ENCODE data around the gene GORASP2.
"Not testable (repeated sequence)": the region's sequence is repeated elsewhere in the genome, so short reads cannot be mapped to it uniquely, and the experiment has no call there.

Gene GORASP2

GRCh38 chr2:170928824-170929685 lies at the start of gene GORASP2:
GORASP2 (plus strand) TSS chr2:170929253; CDS start chr2:170929341, 88 bp downstream.
- DNase-seq (ENCODE audit: low spot score), result peak; percentile 92

- no peak for DNase-seq (ENCODE audit: low spot score)
Measured at GRCh38 chr2:170881840-170882239, 47.2 kb upstream of the GORASP2 start.

GRCh38 chr2:170882758-170883157 lies 46.3 kb upstream of the GORASP2 start:
- DNase-seq (ENCODE audit: low spot score), result no peak

GRCh38 chr2:170883683-170884082 lies 45.4 kb upstream of the GORASP2 start:
- DNase-seq (ENCODE audit: low spot score), result no peak

GRCh38 chr2:170885130-170885791 lies 43.8 kb upstream of the GORASP2 start:
- no peak for DNase-seq (ENCODE audit: low spot score)

GRCh38 chr2:170886386-170886785 lies 42.7 kb upstream of the GORASP2 start:
- no peak for DNase-seq (ENCODE audit: low spot score)

- DNase-seq (ENCODE audit: low spot score), result no peak
Measured at GRCh38 chr2:170887496-170887895, 41.6 kb upstream of the GORASP2 start.

GRCh38 chr2:170887896-170888295 lies 41.2 kb upstream of the GORASP2 start:
- DNase-seq (ENCODE audit: low spot score), result no peak

- no peak for DNase-seq (ENCODE audit: low spot score)
Measured at GRCh38 chr2:170891893-170892292, 37.2 kb upstream of the GORASP2 start.

GRCh38 chr2:170892391-170892951 lies 36.6 kb upstream of the GORASP2 start:
- no peak for DNase-seq (ENCODE audit: low spot score)

GRCh38 chr2:170895023-170895757 lies 33.9 kb upstream of the GORASP2 start:
- no peak for DNase-seq (ENCODE audit: low spot score)

GRCh38 chr2:170896622-170897021 lies 32.4 kb upstream of the GORASP2 start:
- no peak for DNase-seq (ENCODE audit: low spot score)

- no peak for DNase-seq (ENCODE audit: low spot score)
Measured at GRCh38 chr2:170897108-170897507, 31.9 kb upstream of the GORASP2 start.

- DNase-seq (ENCODE audit: low spot score), result no peak
Measured at GRCh38 chr2:170905864-170906263, 23.2 kb upstream of the GORASP2 start.

- no peak for DNase-seq (ENCODE audit: low spot score)
Measured at GRCh38 chr2:170911314-170911889, 17.7 kb upstream of the GORASP2 start.

- DNase-seq (ENCODE audit: low spot score), result not testable (repeated sequence)
Measured at GRCh38 chr2:170914994-170915666, 13.9 kb upstream of the GORASP2 start.

- no peak for DNase-seq (ENCODE audit: low spot score)
Measured at GRCh38 chr2:170917219-170917913, 11.7 kb upstream of the GORASP2 start.

GRCh38 chr2:170917957-170918356 lies 11.1 kb upstream of the GORASP2 start:
- DNase-seq (ENCODE audit: low spot score), result no peak

GRCh38 chr2:170921873-170922272 lies 7.2 kb upstream of the GORASP2 start:
- not testable (repeated sequence) for DNase-seq (ENCODE audit: low spot score)

GRCh38 chr2:170922634-170923494 lies 6.2 kb upstream of the GORASP2 start:
- DNase-seq (ENCODE audit: low spot score), result no peak

Data from hematopoietic multipotent progenitor cell treated with erythropoietin and hydrocortisone succinate and interleukin-3 and kit ligand, for 17 days (in vitro differentiated cells).